HUES64 (cell line): ENCODE measurements around the gene GDE1.

Experiments
- H3K27ac ChIP-seq: 2 replicates; pipeline ENCODE4 v1.7.0; 2013; ENCODE audit warnings: low read depth, low read length, inconsistent platforms
- H3K27me3 ChIP-seq: 2 replicates; pipeline ENCODE4 v1.6.1; 2013; ENCODE audit warnings: mild to moderate bottlenecking, low read length; ENCODE audit not compliant: insufficient read depth
- H3K36me3 ChIP-seq: 2 replicates; pipeline ENCODE4 v1.6.1; 2013; ENCODE audit warnings: mild to moderate bottlenecking, low read length; ENCODE audit not compliant: insufficient read depth
- H3K4me1 ChIP-seq: 2 replicates; pipeline ENCODE4 v1.6.1; 2013; ENCODE audit warnings: mild to moderate bottlenecking, low read length, moderate library complexity; ENCODE audit not compliant: insufficient read depth
- H3K4me3 ChIP-seq: 2 replicates; pipeline ENCODE4 v1.5.1; 2013; ENCODE audit warnings: mild to moderate bottlenecking, low read length, moderate library complexity
- H3K9ac ChIP-seq: 2 replicates; pipeline ENCODE4 v1.6.1; 2013; ENCODE audit warnings: mild to moderate bottlenecking, low read depth, low read length
- H3K9me3 ChIP-seq: 2 replicates; pipeline ENCODE4 v1.6.1; 2013; ENCODE audit warnings: low read depth, low read length; ENCODE audit not compliant: insufficient read depth
- WGBS: fragments of 150-250, 120-280 bp; methylation state at CpG from one replicate; pipeline ENCODE4 v1.1.7; 2013; ENCODE audit warnings: missing lambda C conversion rate; 5-methylcytosine and 5-hydroxymethylcytosine counted together

Gene GDE1

GRCh38 chr16:19484096-19484495 lies 37.8 kb downstream of the GDE1 start:
- Histone ChIP-seq H3K36me3 (no peaks in the 10 kb centered on the region), H3K9me3 (0 out of 2 replicates have a peak, but pooled peaks cover 3% of the 10 kb centered on the region), H3K27ac (no peak overlapping the region), H3K27me3 (no peaks in the 10 kb centered on the region), H3K4me1 (peaks cover 14% of the 10 kb centered on the region), H3K9ac (no peak overlapping the region), H3K4me3 (no peak overlapping the region)
- 95% methylated on average over 3 of the region's 3 CpGs for WGBS

GRCh38 chr16:19482291-19482690 lies 39.6 kb downstream of the GDE1 start:
- H3K27me3 ChIP-seq, result no peaks in the 10 kb centered on the region
- H3K4me1 ChIP-seq, result no peaks in the 10 kb centered on the region
- no peak overlapping the region for H3K4me3 ChIP-seq
- 100% methylated on average over 1 of the region's 1 CpG for WGBS
- H3K9me3 ChIP-seq, result 0 out of 2 replicates have a peak, but pooled peaks cover 3% of the 10 kb centered on the region
- H3K36me3 ChIP-seq, result no peaks in the 10 kb centered on the region
- H3K27ac ChIP-seq, result no peak overlapping the region
- H3K9ac ChIP-seq, result no peak overlapping the region

GRCh38 chr16:19481769-19482168 lies 40.1 kb downstream of the GDE1 start:
- H3K36me3 ChIP-seq, result no peaks in the 10 kb centered on the region
- 92% methylated on average over 5 of the region's 5 CpGs for WGBS
- H3K27me3 ChIP-seq, result no peaks in the 10 kb centered on the region
- no peak overlapping the region for H3K4me3 ChIP-seq
- no peak overlapping the region for H3K9ac ChIP-seq
- H3K9me3 ChIP-seq, result 0 out of 2 replicates have a peak, but pooled peaks cover 3% of the 10 kb centered on the region
- no peak overlapping the region for H3K27ac ChIP-seq
- no peaks in the 10 kb centered on the region for H3K4me1 ChIP-seq

GRCh38 chr16:19481296-19481695 lies 40.6 kb downstream of the GDE1 start:
- Histone ChIP-seq H3K27ac (no peak overlapping the region), H3K27me3 (no peaks in the 10 kb centered on the region), H3K4me3 (no peak overlapping the region), H3K4me1 (no peaks in the 10 kb centered on the region), H3K36me3 (no peaks in the 10 kb centered on the region), H3K9me3 (0 out of 2 replicates have a peak, but pooled peaks cover 3% of the 10 kb centered on the region), H3K9ac (no peak overlapping the region)
- 94% methylated on average over 2 of the region's 2 CpGs for WGBS

- Histone ChIP-seq H3K27me3 (no peaks in the 10 kb centered on the region), H3K9me3 (no peaks in the 10 kb centered on the region), H3K4me3 (no peak overlapping the region), H3K36me3 (no peaks in the 10 kb centered on the region), H3K27ac (no peak overlapping the region), H3K9ac (no peak overlapping the region), H3K4me1 (no peaks in the 10 kb centered on the region)
- 79% methylated on average over 3 of the region's 3 CpGs for WGBS
Measured at GRCh38 chr16:19479302-19479721, 42.6 kb downstream of the GDE1 start.

- Histone ChIP-seq H3K4me1 (no peaks in the 10 kb centered on the region), H3K9ac (no peak overlapping the region), H3K27ac (no peak overlapping the region), H3K9me3 (no peaks in the 10 kb centered on the region), H3K4me3 (no peak overlapping the region), H3K27me3 (no peaks in the 10 kb centered on the region), H3K36me3 (no peaks in the 10 kb centered on the region)
- 93% methylated on average over 1 of the region's 1 CpG for WGBS
Measured at GRCh38 chr16:19478505-19478904, 43.4 kb downstream of the GDE1 start.

- 90% methylated on average over 5 of the region's 5 CpGs for WGBS
Measured at GRCh38 chr16:19474617-19475016, 47.3 kb downstream of the GDE1 start.

GRCh38 chr16:19472482-19472881 lies 49.4 kb downstream of the GDE1 start:
- WGBS, result 97% methylated on average over 6 of the region's 6 CpGs
- Histone ChIP-seq H3K27me3 (no peaks in the 10 kb centered on the region), H3K9ac (no peak overlapping the region), H3K4me3 (no peak overlapping the region), H3K4me1 (no peaks in the 10 kb centered on the region), H3K9me3 (peaks cover 9% of the 10 kb centered on the region), H3K36me3 (no peaks in the 10 kb centered on the region), H3K27ac (no peak overlapping the region)

More at GRCh38 chr16:19474617-19475016, 47.3 kb downstream of the GDE1 start:
- Histone ChIP-seq H3K27ac (no peak overlapping the region), H3K27me3 (no peaks in the 10 kb centered on the region), H3K36me3 (no peaks in the 10 kb centered on the region), H3K9ac (no peak overlapping the region), H3K4me3 (no peak overlapping the region), H3K4me1 (no peaks in the 10 kb centered on the region), H3K9me3 (no peaks in the 10 kb centered on the region)

GRCh38 chr16:19468300-19468699 lies 53.6 kb downstream of the GDE1 start:
- WGBS, result 85% methylated on average over 3 of the region's 3 CpGs
- Histone ChIP-seq H3K9me3 (peaks cover 9% of the 10 kb centered on the region), H3K4me3 (no peak overlapping the region), H3K4me1 (no peaks in the 10 kb centered on the region), H3K27ac (no peak overlapping the region), H3K36me3 (no peaks in the 10 kb centered on the region), H3K9ac (no peak overlapping the region), H3K27me3 (no peaks in the 10 kb centered on the region)

GRCh38 chr16:19463468-19464315 lies 58.2 kb downstream of the GDE1 start:
- Histone ChIP-seq H3K27ac (no peak overlapping the region), H3K36me3 (no peaks in the 10 kb centered on the region), H3K9ac (no peak overlapping the region), H3K27me3 (no peaks in the 10 kb centered on the region), H3K4me3 (no peak overlapping the region), H3K4me1 (no peaks in the 10 kb centered on the region), H3K9me3 (peaks cover 5% of the 10 kb centered on the region)
- WGBS, result 96% methylated on average over 11 of the region's 12 CpGs

- no peak overlapping the region for H3K4me3 ChIP-seq
- H3K27me3 ChIP-seq, result no peaks in the 10 kb centered on the region
- no peaks in the 10 kb centered on the region for H3K4me1 ChIP-seq
- whole genome bisulfite sequencing, result 92% methylated on average over 2 of the region's 2 CpGs
- H3K36me3 ChIP-seq, result no peaks in the 10 kb centered on the region
- no peak overlapping the region for H3K9ac ChIP-seq
- no peaks in the 10 kb centered on the region for H3K9me3 ChIP-seq
- H3K27ac ChIP-seq, result no peak overlapping the region
Measured at GRCh38 chr16:19460397-19460796, 61.5 kb downstream of the GDE1 start.
